Stimulated activated CD8-positive, alpha-beta memory T cell treated with anti-CD3 and anti-CD28 coated beads, Interleukin-12 subunit alpha, Interleukin-12 subunit beta, amount 100 ng/mL, for 4 hours (primary cell): ENCODE data around the gene RAB15.

Experiments used
- DNase-seq: peaks from one replicate; pipeline ENCODE4 v3.0.0-alpha.2; 2020; ENCODE audit warnings: low read depth

Gene RAB15

GRCh38 chr14:64990296-64990695 lies 18.2 kb upstream of the RAB15 start:
- no peak for DNase-seq

- no peak for DNase-seq
These were observed 15.3 kb upstream of the RAB15 start for GRCh38 chr14:64987438-64987767.

- peak; percentile 86 for DNase-seq
These were observed 14.7 kb upstream of the RAB15 start, which contains the start of gene FNTB for GRCh38 chr14:64986648-64987437. Gene FNTB, plus strand, starts transcription at chr14:64986895. Its CDS starts 59 bp downstream, at chr14:64986954.

GRCh38 chr14:64983439-64984310 lies 11.5 kb upstream of the RAB15 start:
- no peak for DNase-seq

GRCh38 chr14:64979336-64980074 lies 7.4 kb upstream of the RAB15 start:
- no peak for DNase-seq

- DNase-seq, result no peak
These were observed 2.4 kb upstream of the RAB15 start for GRCh38 chr14:64974563-64974962.

GRCh38 chr14:64973826-64974225 lies 1.7 kb upstream of the RAB15 start:
- DNase-seq, result no peak

GRCh38 chr14:64973026-64973442 lies 898 bp upstream of the RAB15 start:
- no peak for DNase-seq

- DNase-seq, result no peak
These were observed 619 bp downstream of the RAB15 start for GRCh38 chr14:64971491-64971942.

GRCh38 chr14:64970776-64971477 lies 1.2 kb downstream of the RAB15 start:
- no peak for DNase-seq

- no peak for DNase-seq
These were observed 2.1 kb downstream of the RAB15 start for GRCh38 chr14:64970041-64970440.

GRCh38 chr14:64968651-64969050 lies 3.5 kb downstream of the RAB15 start:
- no peak for DNase-seq

- DNase-seq, result no peak
These were observed 4.0 kb downstream of the RAB15 start for GRCh38 chr14:64968167-64968566.

GRCh38 chr14:64966976-64967375 lies 5.2 kb downstream of the RAB15 start:
- no peak for DNase-seq

GRCh38 chr14:64965356-64966000 lies 6.7 kb downstream of the RAB15 start:
- DNase-seq, result no peak

GRCh38 chr14:64963611-64964010 lies 8.5 kb downstream of the RAB15 start:
- DNase-seq, result no peak

GRCh38 chr14:64960762-64961276 lies 11.3 kb downstream of the RAB15 start:
- no peak for DNase-seq

- no peak for DNase-seq
These were observed 13.4 kb downstream of the RAB15 start for GRCh38 chr14:64958743-64959142.

GRCh38 chr14:64958201-64958600 lies 13.9 kb downstream of the RAB15 start:
- DNase-seq, result no peak

- DNase-seq, result no peak
These were observed 15.3 kb downstream of the RAB15 start for GRCh38 chr14:64956697-64957406.
